ENCODE data around the gene C6orf163.
"Not testable (repeated sequence)": the region's sequence is repeated elsewhere in the genome, so short reads cannot be mapped to it uniquely, and the experiment has no call there.

C6orf163 gene

DNA sequence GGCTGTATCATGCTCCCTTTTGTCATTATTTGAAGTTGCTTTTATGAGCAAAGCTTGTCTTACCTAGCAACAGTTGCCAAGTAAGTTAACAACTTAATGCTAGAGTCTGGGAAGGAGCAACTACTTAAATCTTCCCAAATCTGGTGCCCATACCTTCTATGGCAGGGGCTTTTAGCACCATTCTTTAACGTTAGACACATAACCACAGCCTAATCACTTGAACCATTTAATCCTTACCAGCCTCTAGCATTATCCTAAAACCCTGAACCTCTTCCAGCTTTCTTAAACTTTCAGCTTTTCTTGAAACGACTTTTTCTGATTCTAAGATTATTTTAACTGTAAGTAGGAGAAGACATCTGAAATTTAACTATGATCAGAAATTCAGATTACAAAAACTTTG lies at the start of gene C6orf163:
Gene C6orf163 (plus strand): TSS at position 83 of the 400 bp plus-strand sequence. CDS start 287 bp downstream, at position 370.
- DNase-seq: no peak

DNA sequence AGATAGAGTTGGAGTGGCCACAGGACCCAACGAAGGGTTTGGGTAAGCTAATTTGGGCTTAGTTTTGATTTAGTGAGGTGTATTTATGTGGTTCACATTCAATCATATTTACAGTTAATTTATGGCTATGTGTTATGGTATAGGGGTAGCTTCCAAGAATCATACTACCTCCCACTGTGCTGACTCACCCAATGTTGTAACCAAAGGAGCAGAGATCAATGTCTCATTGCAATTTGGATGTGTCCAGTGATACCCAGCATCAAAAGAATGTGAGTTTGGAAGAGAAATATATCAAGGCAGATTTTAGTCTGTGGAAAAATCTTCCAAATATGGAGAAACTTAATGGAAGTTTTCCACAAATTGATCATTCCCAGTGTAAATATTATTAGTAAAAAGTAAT lies 47.5 kb upstream of the C6orf163 start:
- no peak for DNase-seq

DNA sequence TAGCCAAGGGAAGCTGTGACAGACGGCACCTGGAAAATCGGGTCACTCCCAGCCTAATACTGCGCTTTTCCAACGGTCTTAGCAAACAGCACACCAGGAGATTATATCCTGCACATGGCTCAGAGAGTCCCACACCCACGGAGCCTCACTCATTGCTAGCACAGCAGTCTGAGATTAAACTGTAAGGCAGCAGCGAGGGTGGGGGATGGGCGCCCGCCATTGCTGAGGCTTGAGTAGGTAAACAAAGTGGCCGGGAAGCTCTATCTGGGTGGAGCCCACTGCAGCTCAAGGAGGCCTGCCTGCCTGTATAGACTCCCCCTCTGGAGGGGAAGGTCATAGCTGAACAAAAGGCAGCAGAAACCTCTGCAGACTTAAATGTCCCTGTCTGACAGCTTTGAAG lies 43.3 kb upstream of the C6orf163 start:
- DNase-seq: not testable (repeated sequence)

DNA sequence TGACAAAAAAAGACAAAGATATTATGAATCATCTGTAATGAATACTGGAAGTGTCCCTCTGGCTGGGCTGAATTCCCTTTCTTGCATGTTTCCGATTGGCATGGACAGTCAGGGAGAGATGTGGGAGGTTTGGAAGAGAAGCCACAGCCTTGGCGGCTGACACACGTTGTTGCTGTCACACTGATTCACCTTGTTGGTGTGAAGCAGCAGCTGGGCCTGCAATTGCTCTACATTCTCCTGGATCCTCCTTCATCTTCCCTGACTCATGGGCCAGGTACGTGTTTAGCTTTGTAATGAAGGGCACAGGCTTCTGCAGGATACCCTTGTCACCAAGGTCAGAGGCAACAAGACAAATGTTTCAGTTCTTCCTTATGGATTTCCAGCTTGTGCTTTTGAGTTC lies 35.6 kb upstream of the C6orf163 start:
- no peak for DNase-seq

DNA sequence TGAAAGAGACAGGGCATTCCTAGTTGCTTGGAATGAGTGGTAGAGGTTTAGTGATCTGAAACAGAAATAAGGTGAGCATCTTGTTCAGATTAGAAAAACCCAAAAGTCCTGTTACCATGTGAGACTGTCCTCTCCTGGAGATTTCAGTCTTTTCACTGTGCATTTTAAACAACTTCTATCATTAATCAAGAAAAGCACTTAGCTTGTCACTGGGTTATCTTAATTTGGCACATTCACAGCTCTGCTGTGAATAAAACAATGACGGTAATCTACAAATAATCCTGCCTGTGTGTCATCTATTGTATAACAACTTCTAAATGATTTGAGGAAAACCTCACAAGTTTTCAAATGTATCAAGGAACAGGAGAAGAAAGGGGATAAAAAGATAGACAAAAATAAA lies 31.8 kb upstream of the C6orf163 start:
- DNase-seq: no peak

DNA sequence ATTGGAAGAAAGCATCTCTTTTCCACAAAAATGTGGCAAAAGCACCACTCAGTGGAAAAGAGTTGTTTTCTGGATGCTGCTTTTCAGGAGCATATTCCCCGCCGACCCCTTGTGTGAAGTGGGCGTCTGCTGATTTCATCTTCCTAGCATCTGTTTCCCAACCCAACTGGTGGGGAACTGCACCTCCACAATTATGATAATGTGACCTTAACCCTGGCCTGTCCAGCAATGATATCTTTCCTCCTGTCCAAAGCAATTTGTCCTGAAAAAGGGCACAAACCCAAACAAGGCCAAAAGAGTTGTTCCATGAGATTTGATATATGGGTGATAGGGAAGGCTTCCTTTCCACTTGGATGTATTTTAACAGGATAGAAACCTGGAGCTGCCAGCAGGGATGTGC lies 29.5 kb upstream of the C6orf163 start:
- no peak for DNase-seq

DNA sequence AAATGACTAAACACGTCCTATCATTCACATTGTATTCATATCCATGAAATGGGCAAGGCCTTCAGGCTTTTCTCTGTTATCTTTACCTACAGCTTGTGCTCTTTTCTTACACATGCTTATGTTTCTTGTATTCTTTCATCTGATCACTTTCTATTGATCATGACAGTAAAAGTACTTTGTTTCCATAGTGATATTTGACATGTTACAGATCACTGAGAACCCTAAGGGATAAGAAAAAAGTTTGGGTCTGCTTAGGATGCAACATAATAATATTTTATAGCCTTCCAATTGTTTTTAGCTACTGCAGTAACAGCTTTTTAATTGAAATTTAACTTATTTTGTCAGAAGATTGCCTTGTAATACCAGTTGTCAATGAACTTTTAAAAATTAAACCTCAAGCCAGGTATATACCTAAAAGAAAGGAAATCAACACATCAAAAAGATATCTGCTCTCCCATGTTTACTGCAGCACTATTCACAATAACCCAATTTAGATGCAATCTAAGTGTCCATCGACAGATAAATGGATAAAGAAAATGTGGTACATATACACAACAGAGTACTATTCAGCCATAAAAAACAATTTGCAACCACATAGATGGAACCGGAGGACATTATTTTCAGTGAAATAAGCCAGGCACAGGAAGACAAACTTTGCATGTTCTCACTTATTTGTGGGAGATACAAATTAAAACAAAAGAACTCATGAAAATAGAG lies 25.2 kb upstream of the C6orf163 start:
- DNase-seq: no peak

DNA sequence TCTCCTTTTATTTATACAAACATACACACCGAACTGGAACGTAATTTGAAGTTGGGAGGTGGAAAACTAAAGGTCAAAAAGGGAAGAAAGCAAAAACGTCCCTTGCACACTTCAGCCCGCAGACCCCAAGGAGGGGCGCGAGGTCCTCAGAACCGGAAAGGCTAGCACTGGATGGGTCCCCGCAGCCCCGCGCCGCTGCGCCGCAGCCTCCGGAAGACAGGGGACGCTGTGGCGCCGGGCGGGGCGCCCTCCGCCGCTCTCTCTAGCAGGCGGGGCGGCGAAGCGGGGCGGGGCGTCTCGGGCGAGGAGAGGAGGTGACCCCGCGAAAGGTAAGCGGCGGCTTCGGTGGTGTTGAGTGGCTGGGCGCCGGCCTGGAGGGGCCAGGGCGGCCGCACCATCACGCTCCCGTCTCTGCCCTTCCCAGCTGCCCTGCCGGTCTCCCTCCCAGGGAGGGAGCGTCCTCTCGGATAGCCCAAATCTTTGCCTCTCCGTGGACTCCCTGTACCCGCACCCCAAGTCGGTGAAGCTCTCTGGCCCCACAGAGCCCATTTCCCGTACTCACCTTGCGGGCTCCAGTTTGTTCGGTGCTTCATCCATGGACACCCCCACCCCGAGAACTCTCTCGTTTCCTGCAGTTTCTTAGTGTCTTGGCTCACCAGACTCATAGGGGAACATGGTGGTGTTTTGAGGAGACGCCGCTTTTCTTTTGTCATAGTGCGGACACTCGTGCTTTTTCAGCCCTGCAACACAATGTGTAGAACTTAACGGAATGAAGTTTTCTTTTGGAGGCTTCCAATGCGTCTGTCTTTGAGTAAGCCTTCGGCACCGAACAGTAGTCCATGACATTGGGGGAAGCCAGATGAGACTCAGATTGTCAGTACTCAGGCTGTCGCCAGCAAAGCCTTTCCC lies 22.1 kb upstream of the C6orf163 start, which contains the start of gene SMIM8:
Gene SMIM8 (plus strand): TSS at position 285 of the 909 bp plus-strand sequence. CDS start 14,444 bp downstream, outside the sequence.
- peak; percentile 94 for DNase-seq

DNA sequence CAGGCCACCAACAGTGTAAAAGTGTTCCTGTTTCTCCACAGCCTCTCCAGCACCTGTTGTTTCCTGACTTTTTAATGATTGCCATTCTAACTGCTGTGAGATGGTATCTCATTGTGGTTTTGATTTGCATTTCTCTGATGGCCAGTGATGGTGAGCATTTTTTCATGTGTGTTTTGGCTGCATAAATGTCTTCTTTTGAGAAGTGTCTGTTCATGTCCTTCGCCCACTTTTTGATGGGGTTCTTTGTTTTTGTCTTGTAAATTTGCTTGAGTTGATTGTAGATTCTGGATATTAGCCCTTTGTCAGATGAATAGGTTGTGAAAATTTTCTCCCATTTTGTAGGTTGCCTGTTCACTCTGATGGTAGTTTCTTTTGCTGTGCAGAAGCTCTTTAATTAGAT lies 20.7 kb upstream of the C6orf163 start:
- not testable (repeated sequence) for DNase-seq

DNA sequence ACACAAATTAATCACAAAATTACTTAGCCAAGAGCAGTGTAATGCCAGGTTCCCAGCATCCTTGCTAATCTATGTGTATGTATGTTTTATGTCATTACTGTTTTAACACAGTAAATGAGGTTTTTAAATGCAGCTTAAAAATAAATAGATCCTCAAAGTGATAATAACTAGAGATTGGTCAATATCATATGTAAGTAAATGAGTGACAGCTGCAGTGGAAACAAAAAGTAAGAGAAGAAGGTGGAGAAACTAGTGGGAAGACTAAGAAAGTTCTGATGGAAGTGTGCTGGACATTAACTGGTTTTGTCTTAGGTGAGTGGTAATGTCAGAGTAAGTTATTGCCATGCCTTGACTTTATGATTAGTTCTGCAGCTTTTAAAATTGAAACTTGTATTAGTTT lies 13.7 kb upstream of the C6orf163 start:
- DNase-seq: no peak

DNA sequence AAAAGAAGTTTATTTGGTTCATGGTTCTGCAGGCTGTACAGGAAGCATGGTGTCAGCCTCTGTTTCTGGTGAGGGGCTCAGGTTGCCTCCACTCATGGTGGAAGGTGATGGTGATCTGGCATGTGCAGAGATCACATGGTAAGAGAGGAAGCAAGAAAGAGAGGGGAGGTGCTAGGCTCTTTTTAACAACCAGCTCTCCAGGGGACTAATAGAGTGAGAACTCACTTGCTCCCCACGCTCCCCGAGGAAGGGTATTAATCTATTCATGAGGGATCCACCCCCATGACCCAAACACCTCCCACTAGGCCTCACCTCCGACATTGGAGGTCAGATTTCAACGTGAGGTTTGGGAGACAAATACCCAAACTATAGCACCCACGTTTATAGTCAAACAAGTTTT lies 11.6 kb upstream of the C6orf163 start:
- peak; percentile 49 for DNase-seq

DNA sequence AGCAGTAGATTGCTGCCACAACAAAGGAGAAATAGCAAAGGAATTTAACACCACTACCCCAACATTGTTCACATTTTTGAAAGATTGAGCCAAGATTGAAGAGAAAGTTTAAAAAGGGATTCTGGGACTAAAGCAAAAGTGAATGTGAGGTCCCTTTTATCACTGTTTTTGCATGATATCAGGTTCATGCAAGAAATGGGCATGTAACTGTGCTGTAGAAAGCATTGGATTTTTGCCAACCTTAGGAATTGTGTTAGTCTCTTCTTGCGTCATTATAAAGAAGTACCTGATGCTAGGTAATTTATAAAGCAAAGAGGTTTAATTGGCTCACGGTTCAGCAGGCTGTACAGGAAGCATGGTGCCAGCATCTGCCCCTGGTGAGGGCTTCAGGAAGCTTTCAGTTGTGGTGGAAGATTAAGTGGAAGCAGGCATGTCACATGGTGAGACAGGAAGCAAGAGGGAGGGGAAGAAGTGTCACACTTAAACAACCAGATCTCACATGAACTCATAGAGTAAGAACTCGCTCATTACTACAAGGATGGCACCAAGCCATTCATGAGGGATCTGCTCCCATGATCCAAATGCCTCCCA lies 10.9 kb upstream of the C6orf163 start:
- DNase-seq: peak; percentile 73

DNA sequence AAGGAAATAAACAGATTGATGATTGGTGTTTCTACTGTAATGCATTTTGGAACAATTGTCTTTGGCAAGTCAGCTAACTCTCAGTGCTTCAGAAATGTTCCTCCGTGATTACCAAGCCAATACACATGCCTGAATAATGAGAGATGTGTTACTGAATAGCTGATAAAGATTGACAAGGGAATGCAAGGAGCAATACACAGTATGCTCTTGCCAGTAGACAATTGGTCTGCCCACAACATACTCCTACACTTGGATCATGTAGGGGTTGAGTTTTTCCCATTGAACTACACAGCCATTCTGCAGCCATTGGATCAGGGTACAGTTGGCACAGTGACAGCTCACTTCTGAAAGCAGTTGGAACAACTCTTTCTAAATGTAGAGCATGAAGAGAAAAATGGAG lies 9.9 kb upstream of the C6orf163 start:
- no peak for DNase-seq

DNA sequence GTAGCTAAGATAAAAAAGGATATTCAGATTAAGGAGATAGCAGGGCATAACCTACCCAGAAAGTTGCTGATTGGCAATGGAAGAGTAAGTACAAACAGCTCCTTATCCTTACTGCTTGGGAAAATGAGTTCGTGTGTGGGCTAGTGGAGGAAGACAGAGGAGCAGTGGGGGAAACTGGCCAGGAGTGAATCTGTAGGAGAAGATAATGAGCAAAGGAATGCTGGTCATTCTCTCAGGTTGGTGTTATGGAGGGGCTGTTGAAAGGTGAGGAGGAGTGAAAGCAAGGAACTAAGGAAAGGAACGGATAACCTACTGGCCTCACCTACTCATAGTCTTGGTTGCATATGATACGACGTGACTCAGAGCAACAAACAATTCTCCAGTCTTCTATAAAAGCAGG lies 8.2 kb upstream of the C6orf163 start:
- DNase-seq: no peak

DNA sequence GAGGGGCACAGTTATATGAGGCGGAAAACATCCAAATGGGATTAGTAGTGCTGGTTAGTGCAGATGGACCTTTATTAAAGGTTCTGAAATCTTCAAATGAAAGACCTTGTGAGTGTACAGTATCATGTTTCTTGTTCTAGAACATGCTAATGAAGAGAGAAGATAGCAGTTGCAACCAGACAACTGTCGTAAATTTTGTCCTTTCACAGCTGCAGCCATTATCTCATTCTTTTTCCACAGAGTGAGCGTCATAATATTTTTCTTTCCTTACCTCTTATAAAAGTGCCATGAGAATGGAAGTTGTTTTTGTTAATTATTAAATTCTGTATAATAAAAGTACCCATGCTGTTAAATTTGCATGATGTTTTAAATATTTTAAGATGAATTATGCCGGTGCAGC lies 4.4 kb upstream of the C6orf163 start:
- no peak for DNase-seq

DNA sequence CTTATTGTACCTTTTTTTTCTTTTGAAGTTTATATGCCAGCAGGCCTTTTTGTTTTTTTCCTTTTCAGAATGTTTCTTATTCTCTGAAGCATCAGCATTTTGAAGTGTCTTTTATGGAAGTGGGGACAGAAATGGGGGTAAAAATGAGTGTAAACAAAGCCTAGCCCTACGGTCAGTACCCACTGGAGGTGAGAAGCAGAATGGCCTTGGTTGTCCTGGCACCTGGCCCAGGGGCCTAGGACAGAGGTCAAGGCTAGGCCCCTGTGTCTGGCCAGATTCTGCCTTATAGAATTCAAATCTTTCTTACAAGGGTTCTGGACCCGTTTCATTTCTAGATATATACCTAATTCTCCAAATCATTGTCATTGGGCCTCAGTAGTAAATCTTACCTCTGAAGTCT lies 3.5 kb upstream of the C6orf163 start:
- DNase-seq: no peak

DNA sequence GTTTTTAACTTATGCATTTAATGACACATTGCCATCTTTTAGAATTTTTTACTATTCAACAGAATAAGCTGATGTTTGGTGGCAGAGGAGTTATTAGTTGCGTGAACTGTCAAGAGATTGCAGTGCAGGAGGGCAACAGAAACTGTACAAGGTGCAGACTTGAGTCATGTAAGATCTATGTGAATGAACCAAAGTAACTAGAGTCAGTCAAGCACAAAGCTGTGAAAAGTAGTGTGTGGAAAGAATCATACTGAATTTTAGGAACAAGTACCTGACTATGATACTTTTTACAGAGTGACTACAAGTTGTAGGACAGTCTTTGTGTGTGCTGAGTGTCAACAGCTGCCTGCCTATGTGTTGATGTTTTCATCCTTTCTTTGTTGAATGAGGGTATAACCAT lies 2.7 kb upstream of the C6orf163 start:
- no peak for DNase-seq

DNA sequence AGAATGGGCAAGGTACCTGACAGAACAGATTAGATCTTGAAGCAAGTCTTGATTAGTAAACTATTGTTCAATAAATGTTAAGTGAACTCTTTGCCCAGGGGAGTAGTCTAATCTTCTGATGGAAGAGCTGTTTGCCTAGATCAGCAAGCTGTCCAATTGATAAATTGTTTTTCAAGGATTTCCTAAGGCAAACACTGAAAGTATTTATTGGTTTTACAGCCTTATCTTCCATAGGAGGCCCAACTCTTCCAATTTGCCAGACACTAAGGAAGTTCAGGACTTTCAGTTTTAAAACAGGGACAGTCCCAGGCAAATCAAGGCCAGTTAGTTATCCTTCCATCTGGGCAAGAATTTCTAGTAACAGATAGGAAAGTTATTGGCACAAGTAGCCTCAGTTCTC lies 1.8 kb upstream of the C6orf163 start:
- DNase-seq: no peak

DNA sequence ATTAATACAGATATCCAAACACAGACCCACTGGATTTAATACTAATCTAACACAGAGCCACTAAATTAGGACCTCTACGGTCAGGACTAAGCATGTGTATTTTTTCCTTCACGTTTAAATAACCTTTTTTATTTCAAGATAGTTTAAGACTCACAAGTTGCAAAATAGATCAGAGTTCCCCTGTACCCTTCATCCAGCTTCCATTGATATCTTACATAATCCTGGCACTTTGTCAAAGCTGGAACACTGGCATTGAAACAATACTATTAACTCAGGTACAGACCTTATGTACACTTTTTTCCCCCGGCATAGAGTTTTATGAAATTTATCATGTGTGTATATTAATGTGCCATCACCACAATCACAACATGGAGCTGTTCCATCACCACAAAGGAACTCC lies 2.1 kb downstream of the C6orf163 start:
- no peak for DNase-seq

DNA sequence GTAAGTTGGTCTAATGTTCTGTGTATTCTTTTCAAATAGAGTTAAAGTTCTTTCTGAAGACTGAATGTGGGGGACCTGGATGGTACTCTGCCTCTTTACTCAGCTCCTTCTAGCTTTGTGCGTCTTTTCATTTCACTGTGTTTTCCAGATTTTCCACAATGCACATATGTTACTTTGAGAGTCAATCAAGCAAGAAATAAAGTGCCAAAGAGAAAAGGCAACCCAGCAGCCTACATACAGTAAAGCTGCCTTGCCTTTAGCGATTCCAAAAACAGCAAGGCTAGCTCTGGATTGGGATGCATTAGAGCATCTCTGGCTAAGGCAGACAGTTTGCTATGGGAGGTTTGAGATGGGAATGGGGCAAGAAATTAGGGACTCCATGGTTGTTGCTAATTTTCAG lies 5.3 kb downstream of the C6orf163 start:
- DNase-seq: no peak

DNA sequence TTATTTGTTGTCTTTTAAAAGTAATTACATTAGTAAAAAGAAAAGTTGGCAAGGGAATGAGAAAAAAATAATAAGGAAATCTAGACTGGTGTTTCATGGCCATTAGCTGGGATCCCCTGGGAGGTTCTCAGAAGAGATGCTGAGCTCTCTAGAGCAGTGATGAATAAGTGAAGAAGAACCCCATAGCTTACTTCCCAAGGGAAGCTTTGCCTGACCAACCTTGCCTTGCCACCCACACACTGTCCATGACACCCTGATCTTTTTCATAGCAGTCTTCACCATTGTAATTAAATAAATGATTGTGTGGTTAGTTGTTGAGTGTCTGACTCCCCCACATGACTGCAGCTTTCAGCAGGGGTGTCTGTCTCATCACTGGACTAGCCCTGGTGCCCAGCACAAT lies 5.9 kb downstream of the C6orf163 start:
- DNase-seq: no peak

DNA sequence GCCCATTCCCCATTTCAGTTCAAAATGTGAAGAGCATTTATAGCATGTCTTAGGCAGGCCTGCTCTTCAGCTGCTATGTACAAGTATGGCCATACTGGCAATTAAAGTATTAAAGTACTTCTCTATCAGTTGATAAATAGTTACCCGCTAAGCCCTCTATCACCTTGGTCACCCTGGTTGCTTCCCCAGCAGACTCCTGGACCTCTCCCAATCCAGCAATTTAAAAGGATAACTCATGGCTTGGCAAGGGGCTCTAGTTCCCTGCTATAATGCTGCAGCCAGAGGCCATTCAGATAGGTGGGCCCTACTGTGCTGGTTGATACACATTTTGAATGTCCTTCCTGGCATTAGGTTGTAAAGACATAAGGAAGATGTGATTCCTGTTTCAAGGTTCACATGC lies 7.0 kb downstream of the C6orf163 start:
- no peak for DNase-seq

DNA sequence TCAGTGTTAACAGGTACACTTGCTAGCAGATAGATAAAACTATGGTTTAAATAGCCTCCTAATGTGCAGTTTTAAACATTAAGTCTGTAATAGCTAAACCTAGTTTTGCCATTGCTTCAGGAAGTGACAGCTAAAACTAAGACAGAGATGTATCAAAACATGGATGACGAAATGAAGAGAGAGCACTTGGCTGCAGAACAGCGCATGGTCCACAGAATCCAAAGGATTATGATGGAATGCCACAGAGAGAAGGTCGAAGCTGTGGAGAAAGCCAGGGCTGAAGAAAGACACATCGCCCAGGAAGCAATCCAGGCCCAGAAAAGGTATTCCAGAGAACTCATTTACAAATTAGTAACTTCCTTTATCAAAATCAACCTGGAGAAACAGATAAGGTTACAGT lies 11.6 kb downstream of the C6orf163 start:
- no peak for DNase-seq
